GM19463 (cell line): Measurements from ENCODE around the gene SYT6.

ENCODE experiments used
- ATAC-seq: cut with Tn5 transposase; IDR thresholded peaks from one replicate; pipeline ENCODE4 v1.9.1; 2021; ENCODE audit warnings: mild to moderate bottlenecking, moderate library complexity; ENCODE audit not compliant: unreplicated experiment

The SYT6 gene

DNA sequence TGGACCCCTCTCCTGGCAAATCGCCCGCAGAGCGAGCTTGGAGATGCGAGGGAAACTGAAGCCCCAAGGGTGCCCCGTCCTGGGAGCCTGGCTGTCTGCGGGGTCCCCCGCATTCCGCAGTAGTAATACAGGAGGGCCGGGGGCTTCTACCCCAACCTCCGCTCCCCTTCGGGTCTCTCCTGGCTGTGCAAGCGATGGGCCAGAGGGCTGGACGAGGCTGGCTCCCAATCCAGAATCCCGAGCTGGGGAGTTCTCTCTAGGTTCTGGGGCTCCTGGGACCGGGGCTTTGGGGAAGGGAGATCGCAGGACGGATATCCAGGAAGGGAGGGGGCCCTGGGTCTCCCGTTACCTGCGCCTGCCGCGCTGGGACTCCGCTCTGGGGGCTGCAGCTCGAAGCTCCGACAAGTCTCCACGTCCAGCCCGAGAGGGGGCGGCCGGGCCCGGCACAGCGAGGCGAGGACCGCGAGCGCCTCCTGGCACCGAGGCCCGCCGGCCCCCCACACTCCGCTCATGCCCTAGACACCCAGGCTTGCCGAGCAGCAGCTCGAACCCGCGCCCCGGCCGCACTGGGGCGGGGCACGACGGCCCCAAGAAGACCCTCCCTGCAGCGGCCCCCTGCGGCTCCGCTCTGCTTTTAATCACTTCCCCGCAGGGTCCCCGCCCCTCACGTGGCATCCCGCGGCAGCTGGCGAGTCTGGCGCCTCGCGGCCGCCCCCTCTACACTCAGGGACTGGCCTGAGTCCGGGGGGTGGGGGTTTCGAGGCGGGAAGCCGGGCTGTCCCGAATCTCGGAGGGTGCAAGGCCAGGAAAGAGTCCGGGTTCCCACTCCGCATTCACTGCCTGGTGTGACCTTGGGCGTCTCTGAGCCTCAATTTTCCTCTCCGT is at the start of gene SYT6:
SYT6 (minus strand) TSS at position 609 of the 885 bp plus-strand sequence; CDS start at position 512, 97 bp downstream.
- no peak for ATAC-seq

GRCh38 chr1:114201486-114201885 is 47.8 kb upstream of the SYT6 start:
- no peak for ATAC-seq

DNA sequence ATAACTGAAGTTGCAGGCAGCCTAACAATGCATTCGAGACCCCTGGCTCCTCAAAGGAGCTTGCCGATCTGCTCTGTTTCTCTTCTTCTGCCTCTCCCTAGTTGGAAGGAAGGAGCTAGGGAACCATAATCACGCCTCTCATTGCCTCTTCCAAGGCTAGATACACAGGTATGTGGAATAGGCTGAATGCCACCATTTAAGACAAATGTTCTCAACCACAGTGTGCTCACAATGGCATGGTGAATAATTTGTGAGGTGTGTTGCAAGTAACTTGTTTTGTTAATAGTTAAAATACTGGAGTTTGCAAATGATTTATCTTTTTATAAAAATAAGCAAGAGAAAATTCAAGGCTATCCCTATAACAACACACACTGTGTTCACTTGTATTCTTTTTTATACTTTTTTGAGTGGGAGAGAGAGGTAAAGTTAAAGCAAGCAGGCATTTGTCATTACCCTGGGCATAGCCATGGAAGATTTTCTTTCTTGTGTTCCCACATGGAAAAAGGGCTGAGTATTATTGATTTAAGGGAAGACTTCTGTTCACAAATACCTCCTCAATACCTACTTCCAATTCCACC is 45.4 kb upstream of the SYT6 start:
- no peak for ATAC-seq

GRCh38 chr1:114196992-114197907 is 43.6 kb upstream of the SYT6 start:
- ATAC-seq: no peak

DNA sequence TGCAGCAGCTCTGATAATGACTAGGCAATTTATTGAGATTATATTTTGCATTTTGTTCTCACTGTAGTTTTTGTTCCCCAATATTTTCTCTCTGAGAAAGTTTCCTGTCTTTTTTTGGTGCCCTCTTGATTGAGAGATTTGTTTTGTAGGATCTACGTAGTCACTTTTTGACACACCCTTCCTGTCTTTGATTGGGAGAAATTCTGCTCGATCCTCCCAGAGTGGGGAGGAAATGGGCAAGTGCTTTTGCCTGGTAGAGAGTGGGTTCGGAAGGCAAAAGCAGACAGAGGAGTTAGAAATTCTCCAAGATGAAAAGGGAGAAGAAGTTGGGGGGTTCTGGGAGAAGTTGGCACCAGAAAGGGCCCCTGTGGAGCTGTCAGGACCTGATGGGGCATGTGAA is 42.1 kb upstream of the SYT6 start:
- ATAC-seq: no peak

GRCh38 chr1:114192328-114192727 is 38.7 kb upstream of the SYT6 start:
- no peak for ATAC-seq

DNA sequence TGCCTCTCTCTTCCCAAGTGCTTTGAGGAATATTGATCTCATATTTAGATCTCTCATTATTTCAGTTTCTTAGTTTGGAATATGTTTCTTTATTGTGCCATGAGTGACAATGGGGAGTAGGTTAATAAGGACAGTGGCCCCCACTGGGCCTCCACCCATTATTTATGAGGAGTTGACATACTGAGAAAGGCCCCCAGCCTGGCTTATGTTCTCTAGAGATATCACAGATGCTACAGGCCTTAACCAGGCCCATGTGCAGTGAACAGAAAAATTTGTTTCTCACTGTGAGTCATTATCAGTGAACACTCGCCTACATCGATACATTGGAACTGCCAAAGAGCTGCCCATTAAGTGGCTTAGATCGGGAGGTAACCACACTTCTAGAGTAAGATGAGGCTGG is 35.7 kb upstream of the SYT6 start:
- no peak for ATAC-seq

GRCh38 chr1:114181356-114181755 is 27.7 kb upstream of the SYT6 start:
- ATAC-seq: no peak

- ATAC-seq: no peak
Measured at GRCh38 chr1:114180742-114181141, 27.1 kb upstream of the SYT6 start.

- no peak for ATAC-seq
Measured at GRCh38 chr1:114178936-114179335, 25.3 kb upstream of the SYT6 start.

DNA sequence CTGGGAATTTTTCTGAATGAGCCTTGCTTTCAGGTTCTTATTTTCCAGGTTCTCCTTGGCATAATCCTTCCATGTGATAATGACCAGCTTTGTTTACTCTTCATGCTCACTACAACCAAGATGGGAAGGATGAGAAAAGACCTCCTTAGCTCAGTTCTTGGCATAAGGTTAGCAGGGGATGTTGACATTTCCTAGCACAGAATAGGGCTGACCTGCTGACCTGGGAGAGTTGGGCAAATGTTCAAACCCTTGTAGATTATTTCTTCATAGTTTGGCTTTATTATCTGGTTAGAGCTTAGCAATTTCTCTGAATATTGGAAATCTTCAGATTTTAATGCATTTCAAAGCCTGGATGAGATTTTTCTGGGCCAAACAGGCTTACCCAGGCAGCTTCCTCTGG is 23.6 kb upstream of the SYT6 start:
- ATAC-seq: no peak

DNA sequence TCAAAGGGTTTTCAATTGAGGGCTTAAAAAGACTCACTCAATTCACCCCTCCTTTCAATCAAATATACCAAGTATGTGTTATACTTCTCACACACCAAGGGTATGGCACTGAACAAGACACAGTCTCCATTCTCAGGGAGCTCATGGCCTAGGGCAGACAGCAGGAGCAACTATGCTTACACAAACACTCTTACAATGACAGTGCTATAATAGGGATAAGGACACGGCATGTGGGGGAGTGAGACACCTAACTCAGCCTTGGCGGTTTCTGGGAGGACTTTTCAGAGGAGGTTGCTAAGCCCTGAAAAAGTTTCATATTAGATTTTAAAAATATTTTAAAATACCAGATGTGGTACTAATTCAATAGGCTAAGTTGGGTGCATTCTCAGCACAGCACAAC is 22.7 kb upstream of the SYT6 start:
- no peak for ATAC-seq

DNA sequence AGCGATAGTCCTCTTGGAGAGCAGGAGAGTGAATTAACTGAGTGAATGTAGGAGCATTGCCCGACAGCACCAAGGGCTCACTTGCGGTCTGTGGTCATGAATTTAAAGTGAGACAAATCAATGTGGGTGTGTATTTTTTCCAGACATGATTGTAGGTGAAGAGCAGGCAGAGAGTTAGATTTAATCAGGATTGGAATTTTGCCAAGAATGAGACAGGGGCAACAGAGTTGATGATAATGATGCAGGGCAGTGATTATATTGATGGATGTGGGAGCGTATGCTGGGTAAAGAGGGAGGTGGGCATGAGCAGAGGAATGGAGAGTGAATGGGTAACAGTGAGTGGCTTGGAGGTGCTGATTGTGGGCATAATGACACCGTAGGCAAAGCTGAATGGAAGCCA is 20.0 kb upstream of the SYT6 start:
- ATAC-seq: no peak

GRCh38 chr1:114169509-114169908 is 15.8 kb upstream of the SYT6 start:
- ATAC-seq: no peak

- ATAC-seq: no peak
Measured at GRCh38 chr1:114167226-114167625, 13.6 kb upstream of the SYT6 start.

DNA sequence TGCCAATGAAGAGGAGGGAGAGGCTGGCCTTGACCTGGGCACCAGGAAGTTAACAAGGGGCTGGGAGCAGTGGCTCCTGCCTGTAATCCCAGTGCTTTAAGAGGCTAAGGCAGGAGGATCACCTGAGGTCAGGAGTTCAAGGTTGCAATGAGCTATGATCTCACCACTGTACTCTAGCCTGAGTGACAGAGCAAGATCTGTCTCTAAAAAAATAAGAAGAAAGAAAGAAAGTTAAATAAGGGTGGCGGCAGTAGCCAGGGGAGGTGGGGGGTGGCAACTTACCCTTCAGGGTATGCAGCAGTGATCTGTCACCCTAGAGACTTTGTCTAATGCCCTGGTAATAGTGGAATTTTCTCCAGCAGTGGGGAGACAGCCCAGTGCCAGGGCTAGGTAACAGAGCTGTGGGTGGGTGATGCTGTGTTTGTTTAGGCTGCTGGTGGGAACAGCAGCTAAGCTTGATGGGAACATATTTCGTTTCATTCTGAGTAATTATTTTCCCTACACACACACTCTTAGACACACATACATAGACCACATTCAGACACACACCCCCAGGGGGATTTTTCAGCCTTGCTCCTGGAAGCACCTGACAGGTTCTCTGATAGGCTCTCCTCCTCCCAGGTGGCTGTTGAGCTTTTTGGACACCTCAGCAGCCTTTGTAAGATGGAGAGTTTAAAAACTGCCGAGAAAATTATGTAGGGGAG is 11.3 kb upstream of the SYT6 start:
- peak; percentile 74 for ATAC-seq

DNA sequence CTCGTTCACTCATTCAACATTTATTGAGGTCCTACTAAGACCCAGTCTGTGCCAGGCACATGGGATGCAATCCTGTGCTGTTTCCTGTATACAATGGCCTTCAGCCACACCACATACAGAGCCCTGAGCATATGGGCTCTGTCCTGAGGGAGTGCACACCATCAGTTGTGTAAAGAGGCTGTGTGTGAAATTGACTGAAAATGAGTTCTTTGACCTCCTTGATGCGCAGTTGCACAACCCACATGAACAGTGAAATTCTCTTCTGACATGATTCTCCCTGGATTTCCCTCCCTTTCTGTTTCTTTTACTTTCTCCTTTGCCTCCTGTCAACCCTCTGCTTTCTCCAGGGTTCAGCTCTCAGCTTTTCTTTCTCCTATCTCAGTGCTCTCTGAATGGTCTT is 6.3 kb upstream of the SYT6 start:
- no peak for ATAC-seq

GRCh38 chr1:114157275-114157660 is 3.6 kb upstream of the SYT6 start:
- ATAC-seq: no peak

GRCh38 chr1:114156538-114157274 is 3.0 kb upstream of the SYT6 start:
- ATAC-seq: no peak

DNA sequence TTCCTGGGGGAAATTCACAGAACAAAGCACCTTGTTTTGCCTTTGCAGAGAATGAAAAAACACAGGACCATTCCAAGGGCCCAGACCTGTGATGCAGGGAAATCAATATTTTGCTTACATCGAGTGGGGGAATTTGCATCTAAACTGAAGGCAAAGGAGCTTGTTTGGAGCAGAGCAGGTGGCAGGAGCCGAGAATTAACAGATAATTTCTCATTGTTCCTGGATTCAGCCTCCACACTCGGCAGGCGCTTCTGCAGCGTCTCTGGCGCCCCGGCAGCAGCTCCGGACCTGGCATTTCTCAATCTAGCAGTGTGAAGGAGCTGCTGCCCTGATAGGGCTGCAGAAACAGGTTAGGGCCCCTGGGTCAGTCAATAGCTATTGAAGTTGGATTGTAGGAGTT is 2.0 kb upstream of the SYT6 start:
- ATAC-seq: no peak
